Measurements from ENCODE around the gene PNMA8C.

The PNMA8C gene

DNA sequence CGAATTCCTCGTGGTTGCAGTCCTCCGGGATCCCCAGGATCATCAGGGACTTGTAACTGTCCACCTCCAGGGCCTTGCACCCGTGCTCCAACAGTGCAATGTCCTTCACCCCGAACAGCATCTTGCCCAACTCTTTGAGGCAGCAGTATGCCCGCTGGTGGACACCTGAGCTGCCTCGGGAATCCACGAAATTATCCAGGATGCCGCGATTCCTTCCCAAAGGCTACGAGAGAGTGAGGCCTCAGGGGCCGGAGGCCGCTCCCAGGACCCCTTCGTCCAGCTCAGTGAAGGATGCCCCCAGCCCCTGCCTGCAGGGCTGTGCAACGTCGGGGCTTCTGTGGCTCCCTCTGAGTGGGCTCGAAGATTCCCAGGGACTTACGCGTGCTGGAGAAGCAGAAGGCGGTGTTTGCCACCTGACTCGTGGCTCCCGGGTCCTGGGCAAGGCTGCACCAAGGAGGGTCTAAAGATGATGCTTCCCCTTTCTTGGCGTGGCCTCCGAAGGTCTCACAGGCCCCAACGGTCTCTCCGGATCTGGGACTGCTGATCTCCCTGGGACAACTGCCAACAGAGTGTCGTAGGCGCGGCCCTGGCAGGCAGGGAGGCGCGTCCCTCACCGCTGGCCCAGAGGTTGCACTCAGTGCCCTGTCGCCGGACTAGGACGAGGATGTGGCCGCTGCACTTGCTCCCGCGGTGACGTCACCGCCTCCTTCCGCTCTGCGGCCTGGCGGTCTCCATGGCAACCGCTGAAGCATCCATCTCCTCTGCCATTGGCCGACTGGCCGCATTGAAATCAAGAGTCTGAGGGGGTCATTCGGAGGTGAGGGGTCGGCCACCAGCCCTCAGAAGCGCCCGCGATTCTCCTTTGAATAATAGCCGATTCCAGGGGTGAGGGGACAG lies at the start of gene PNMA8C:
TSS of gene PNMA8C (minus strand) at position 698 of the 897 bp plus-strand sequence. CDS start at position 121, 577 bp downstream.
- peak; percentile 72 for DNase-seq

DNA sequence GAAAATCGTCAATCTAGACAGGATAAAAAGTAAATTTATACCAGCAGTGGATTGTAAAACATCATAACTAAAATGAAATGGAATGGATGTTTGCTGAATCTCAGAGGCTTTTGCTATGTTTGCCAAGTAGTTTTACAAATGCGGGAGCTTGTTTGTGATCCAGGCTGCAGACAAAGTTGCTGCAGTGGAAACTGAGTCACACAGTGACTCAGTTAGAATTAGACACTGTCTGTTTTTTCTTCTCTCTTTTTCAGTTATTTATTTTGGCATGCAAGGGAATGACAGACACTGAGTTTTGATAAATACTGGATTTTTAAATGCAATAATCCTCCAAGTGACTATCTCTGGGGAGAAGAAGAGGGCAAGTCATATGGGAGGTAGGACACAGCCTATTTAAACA lies 47.2 kb upstream of the PNMA8C start:
- no peak for DNase-seq

- DNase-seq = no peak
These were observed 45.5 kb upstream of the PNMA8C start for GRCh38 chr19:46474211-46474610.

DNA sequence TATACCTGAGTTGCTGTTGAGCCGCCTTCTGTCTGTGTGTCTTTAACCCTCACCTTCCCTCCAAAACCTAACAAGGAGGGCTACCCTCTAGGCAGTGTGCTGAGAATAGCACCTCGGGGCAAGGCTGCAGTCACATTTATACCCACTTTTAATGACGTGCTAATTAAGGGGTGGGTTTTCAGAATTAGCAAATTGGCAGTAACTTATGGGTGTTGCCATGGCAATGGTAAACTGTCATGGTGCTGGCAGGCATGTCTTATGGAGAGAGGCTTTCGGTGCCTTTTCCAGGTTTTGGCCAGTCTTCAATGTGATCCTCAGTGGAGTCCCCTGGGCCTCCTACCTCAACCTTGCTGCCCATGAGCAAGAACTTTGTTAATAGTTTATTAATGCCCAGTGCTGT lies 43.9 kb upstream of the PNMA8C start:
- no peak for DNase-seq

DNA sequence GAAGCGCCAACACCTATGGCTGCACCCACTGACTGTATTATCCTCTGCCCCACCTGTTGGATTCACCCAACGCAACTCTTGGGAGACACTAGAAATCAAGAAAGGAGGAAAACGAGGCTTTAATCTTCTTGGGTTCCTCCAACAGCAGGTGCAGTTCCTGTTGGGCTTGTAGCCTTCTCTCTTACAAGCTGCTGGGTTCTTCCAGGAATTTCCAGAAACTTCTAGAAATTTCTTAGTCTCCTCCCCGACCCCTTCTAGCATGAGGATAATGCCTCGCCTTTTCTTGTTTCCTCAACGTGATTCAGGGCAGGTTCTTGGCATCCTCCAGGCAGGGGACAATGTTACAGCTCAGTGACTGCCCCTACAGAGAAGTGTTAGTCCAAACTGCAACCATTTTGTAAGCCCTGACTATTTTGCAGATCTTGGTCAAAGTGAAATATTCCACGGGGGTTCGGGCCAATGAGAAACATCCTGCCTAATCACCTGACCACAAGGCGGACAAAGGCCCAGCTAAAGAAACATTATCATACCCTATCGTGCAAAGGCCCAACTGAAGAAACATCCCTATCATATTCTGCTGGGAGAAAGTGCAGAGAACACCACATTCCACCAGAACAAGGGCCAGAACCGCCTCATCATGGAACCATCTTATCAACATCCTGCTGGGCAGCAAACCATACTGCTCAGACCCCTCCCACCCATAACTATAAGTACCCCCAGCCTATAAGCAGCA lies 43.2 kb upstream of the PNMA8C start:
- no peak for DNase-seq

GRCh38 chr19:46471116-46471733 lies 42.5 kb upstream of the PNMA8C start, which contains the start of gene PNMA8A:
TSS of gene PNMA8A (minus strand) at chr19:46471563. CDS start at chr19:46471035, 528 bp downstream.
- peak; percentile 64 for DNase-seq

DNA sequence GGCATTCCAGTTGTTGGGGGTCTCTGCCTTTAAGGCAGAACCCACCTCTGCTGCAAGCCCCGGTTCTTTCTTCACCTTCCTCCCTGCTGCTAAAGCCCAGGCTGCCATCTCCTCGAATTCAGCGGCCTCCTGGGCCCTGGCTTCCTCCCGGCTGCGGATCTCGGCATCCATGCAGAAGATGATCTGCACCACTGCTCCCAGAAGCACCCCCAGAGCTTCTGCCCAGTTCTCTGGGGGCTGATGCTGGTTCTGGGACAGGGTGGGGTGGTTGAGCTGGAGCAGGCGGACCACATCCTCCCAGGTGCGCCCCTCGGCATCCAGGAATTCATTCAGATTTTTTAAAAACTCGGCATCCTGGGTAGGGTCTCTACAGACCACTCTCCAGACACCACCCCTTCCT lies 41.6 kb upstream of the PNMA8C start:
- DNase-seq = no peak

- DNase-seq = no peak
These were observed 40.9 kb upstream of the PNMA8C start for GRCh38 chr19:46469541-46470185.

DNA sequence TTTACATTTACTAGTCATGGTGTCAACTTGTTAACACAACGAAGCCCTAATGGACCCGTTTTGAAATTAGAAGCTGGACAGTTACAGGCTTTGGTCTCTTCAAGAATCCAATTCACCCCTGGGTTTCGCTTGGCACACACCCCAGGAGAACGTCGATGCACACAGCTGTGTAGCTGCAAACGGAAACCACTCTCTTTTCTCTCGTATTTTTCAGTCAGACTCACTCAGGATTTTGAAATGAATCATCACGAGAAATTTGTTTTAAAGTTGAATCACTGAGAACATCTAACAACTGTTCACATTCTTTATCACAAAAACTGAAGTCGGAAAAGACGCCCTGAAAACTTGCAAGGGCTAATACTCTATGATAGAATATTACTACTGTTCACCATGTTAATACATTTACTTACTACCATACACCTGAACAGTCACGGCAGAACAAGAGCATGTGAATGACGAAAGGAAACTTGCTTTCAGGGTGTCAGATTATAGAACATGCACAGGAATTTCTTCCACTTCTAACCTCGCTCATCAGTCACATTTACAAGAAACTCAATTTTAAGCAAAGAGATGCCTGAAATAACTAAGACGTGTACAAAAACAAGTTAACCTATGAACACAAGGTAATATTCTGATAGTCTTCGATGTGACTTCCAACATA lies 37.9 kb upstream of the PNMA8C start:
- DNase-seq = no peak

DNA sequence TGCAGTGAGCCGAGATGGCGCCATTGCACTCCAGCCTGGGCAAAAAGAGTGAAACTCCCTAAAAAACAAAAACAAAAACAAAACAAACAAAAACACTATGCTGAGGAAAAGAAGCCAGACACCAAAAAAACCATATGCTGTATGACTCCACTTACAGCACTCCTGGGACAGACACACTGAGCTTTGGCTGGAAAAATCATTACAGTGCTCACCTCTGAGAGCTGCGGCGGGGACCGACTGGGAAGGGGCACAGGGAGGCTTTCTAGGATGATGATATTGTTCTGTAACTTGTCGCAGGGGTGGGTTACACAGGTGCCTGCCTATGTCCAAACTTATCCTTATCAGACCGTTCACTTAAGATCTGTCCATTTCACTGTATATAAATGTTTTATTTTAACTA lies 34.8 kb upstream of the PNMA8C start:
- DNase-seq = no peak

GRCh38 chr19:46461537-46461936 lies 32.8 kb upstream of the PNMA8C start:
- no peak for DNase-seq

- no peak for DNase-seq
These were observed 32.2 kb upstream of the PNMA8C start for GRCh38 chr19:46460981-46461380.

- no peak for DNase-seq
These were observed 31.3 kb upstream of the PNMA8C start for GRCh38 chr19:46460055-46460454.

- DNase-seq = no peak
These were observed 28.2 kb upstream of the PNMA8C start for GRCh38 chr19:46456930-46457329.

DNA sequence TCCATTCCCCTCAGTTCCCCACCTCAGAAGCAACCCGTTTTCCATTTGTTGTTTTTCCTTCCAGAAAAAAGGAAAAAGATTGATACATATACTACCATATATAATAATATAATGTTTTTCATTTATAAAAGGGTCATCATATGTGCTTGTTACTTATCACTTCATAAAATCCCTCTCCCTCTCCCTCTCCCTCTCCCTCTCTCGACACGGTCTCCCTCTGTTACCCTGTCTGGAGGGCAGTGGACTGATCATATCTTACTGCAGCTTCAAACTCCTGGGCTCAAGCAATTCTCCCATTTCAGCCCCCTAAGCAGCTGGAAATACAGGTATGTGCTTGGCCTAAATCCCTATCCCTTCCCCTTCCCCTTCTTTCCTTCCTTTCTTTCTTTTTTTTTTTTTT lies 25.5 kb upstream of the PNMA8C start:
- no peak for DNase-seq

GRCh38 chr19:46453661-46454060 lies 24.9 kb upstream of the PNMA8C start:
- DNase-seq = no peak

- DNase-seq = no peak
These were observed 23.4 kb upstream of the PNMA8C start for GRCh38 chr19:46452186-46452585.

DNA sequence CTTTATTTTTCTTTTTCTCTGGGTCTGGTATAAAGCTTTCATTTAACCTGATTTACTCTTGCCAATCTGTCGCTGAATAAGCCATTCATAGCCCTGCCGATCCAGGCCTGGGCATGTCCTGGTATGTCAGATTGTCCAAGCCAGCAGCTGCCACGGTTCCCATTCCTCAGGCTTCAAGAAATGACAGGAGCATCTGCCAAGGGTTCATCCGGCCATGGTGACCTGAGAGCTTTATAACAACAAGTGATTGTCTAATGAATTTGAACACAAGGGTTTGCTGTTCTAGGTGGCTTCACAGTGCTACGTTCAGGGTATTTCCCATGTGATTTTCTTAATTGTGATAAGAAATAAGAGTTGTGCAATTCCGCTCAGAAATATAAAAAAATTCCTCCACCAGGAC lies 22.6 kb upstream of the PNMA8C start:
- DNase-seq = no peak

GRCh38 chr19:46450737-46451136 lies 22.0 kb upstream of the PNMA8C start:
- no peak for DNase-seq

GRCh38 chr19:46449228-46449627 lies 20.5 kb upstream of the PNMA8C start:
- no peak for DNase-seq

- DNase-seq = no peak
These were observed 19.9 kb upstream of the PNMA8C start for GRCh38 chr19:46448601-46449000.

DNA sequence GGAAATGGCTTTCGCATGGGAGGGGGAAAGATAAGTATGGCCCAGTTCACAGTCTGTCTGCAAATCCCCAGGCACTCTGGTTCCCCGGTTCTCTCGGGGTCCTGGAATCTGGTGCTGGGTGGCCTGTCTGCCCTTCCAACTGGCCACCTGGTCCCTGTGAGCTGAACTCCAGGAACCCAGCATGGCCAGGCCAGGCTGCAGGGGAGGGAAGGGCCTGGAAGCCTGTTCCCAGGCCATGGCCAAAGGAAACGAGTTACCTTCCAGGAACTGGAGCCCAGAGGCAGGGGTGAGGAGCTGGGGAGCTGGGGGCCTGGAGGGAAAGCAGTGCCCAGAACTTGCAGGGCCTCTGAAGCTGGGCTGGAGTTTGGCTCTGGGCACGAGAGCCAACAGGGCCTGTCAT lies 19.1 kb upstream of the PNMA8C start:
- DNase-seq = no peak

DNA sequence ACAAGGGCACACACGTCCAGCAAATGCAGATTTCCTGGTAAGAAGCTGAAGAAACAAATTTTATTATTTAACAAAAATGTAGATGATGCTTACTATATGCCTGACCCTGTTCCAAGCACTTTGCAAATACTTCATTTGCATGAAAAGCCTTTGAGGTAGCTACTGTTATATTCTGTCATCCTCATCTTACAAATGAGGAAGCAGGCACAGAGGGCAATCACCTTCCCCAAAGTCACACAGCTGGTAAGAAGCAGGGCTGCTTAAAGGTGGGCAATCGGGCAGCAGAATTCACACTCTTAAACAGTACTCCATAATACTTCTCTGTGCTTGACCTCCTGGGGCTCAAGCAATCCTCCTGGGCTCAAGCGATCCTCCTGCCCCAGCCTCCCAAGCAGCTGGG lies 18.3 kb upstream of the PNMA8C start:
- no peak for DNase-seq

All from NCI-H510A (cell line).